ENCODE data around the gene RRP15.

DNA sequence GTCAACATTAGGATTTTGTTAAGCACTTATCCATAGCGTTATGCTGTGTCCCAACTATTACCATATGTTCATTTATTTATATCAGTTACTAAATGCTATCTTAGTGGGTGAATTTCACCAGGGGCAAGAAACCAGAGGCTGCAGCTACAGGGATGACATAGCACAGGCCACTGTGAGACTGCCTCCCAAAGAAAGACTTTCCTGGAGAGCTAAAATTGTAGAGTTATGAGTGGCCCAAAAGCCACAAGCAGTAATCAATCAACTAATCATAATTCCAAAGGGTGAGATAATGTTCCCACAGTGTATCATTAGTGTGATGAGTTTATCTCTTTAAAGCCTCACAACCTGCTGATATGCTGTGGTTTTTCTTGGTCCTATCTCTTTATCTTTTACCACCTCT, 56.2 kb downstream of the RRP15 start:
- TF ChIP-seq, protein P1, sequence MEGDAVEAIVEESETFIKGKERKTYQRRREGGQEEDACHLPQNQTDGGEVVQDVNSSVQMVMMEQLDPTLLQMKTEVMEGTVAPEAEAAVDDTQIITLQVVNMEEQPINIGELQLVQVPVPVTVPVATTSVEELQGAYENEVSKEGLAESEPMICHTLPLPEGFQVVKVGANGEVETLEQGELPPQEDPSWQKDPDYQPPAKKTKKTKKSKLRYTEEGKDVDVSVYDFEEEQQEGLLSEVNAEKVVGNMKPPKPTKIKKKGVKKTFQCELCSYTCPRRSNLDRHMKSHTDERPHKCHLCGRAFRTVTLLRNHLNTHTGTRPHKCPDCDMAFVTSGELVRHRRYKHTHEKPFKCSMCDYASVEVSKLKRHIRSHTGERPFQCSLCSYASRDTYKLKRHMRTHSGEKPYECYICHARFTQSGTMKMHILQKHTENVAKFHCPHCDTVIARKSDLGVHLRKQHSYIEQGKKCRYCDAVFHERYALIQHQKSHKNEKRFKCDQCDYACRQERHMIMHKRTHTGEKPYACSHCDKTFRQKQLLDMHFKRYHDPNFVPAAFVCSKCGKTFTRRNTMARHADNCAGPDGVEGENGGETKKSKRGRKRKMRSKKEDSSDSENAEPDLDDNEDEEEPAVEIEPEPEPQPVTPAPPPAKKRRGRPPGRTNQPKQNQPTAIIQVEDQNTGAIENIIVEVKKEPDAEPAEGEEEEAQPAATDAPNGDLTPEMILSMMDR (conservative IDR thresholded peaks at IDR 0.05; ENCODE audit: low read length): no peak
- no peak for TF ChIP-seq EZH2phosphoT487 (IDR thresholded peaks at IDR 0.05; ENCODE audit: borderline replicate concordance)
